Upper lobe of left lung (tissue), 6 donors: ENCODE data around the gene RNASET2. TPM values are rescaled to one million over a fixed set of nuclear protein-coding genes. Genes with fewer than 3 reads are reported as not detected.

Experiments
- ATAC-seq, 2 donors: fragments of 200-7000 bp; cut with Tn5 transposase; one replicate each; pipeline ENCODE4 v1.9.1; 2022; ENCODE audit warnings: mild to moderate bottlenecking in 2 of 2, moderate library complexity in 2 of 2; ENCODE audit not compliant: low FRiP score in 2 of 2
- DNase-seq, 2 donors: peaks; one replicate each; pipeline ENCODE4 v3.0.0-alpha.2; 2019 to 2020
- H3K27ac ChIP-seq, 4 donors: fragments of 200-600 bp; sonication (generic); one replicate each; pipeline ENCODE4 v1.5.1; 2016 to 2019
- H3K27me3 ChIP-seq, 4 donors: fragments of 200-600 bp; sonication (generic); one replicate each; pipeline ENCODE4 v1.5.1; 2017 to 2019
- H3K36me3 ChIP-seq, 4 donors: fragments of 200-600 bp; sonication (generic); one replicate each; pipeline ENCODE4 v1.5.1; 2016 to 2019
- H3K4me1 ChIP-seq, 4 donors: fragments of 200-600 bp; sonication (generic); one replicate each; pipeline ENCODE4 v1.5.1; 2018 to 2019
- H3K4me3 ChIP-seq, 4 donors: fragments of 200-600 bp; sonication (generic); one replicate each; pipeline ENCODE4 v1.5.1; 2017 to 2019; ENCODE audit warnings: mild to moderate bottlenecking in 2 of 4, moderate library complexity in 1 of 4
- H3K9me3 ChIP-seq, 4 donors: fragments of 200-600 bp; sonication (generic); one replicate each; pipeline ENCODE4 v1.5.1; 2018 to 2019
- EP300 ChIP-seq, 4 donors: sonication (generic); formaldehyde crosslinking; IDR thresholded peaks; one replicate each; pipeline ENCODE4 v1.5.1; 2017; ENCODE audit warnings: antibody characterized with exemption in 4 of 4, control low read depth in 2 of 4
- POLR2A ChIP-seq, 4 donors: fragments of 450-650 bp; IDR thresholded peaks; one replicate each; pipeline ENCODE4 v1.5.1; 2016 to 2017; ENCODE audit warnings: antibody characterized with exemption in 4 of 4, mild to moderate bottlenecking in 2 of 4
- POLR2AphosphoS5 ChIP-seq, 2 donors: sonication (generic); formaldehyde crosslinking; IDR thresholded peaks; one replicate each; pipeline ENCODE4 v1.5.1; 2017; ENCODE audit warnings: antibody characterized with exemption in 2 of 2
- WGBS, 2 donors: methylation state at CpG; one replicate each; pipeline ENCODE4 v1.1.5; 2017 to 2018; 5-methylcytosine and 5-hydroxymethylcytosine counted together
- total RNA-seq, 6 donors: library from RNA; depleted of rRNA in 4 of 6; stranded (reverse); fragments of >200 nt in 4 of 6; gene quantifications; one replicate each; pipeline versions ENCODE4 v1.1.0 to v1.2.1, GENCODE V29; 2016 to 2021
- TF ChIP-seq, protein P1 (sequence below), 6 experiments: fragments of 450-650 bp in 4 of 6; fragments of 200-600 bp in 2 of 6; sonication (generic) in 2 of 6; IDR thresholded peaks; one replicate each; pipeline ENCODE4 v1.5.1; 2016 to 2019; ENCODE audit warnings: antibody characterized with exemption in 6 of 6
- donor health status: DM: no; HTN: no; CAD: no; lungs with moderate emphysema.
- donor health status: DM: no; HTN: yes; CAD: no; lungs with severe emphysema.

RNASET2 gene
- total RNA-seq, 6 donors from 2014 or later = 66.4 to 131 (median 94.8) TPM

DNA sequence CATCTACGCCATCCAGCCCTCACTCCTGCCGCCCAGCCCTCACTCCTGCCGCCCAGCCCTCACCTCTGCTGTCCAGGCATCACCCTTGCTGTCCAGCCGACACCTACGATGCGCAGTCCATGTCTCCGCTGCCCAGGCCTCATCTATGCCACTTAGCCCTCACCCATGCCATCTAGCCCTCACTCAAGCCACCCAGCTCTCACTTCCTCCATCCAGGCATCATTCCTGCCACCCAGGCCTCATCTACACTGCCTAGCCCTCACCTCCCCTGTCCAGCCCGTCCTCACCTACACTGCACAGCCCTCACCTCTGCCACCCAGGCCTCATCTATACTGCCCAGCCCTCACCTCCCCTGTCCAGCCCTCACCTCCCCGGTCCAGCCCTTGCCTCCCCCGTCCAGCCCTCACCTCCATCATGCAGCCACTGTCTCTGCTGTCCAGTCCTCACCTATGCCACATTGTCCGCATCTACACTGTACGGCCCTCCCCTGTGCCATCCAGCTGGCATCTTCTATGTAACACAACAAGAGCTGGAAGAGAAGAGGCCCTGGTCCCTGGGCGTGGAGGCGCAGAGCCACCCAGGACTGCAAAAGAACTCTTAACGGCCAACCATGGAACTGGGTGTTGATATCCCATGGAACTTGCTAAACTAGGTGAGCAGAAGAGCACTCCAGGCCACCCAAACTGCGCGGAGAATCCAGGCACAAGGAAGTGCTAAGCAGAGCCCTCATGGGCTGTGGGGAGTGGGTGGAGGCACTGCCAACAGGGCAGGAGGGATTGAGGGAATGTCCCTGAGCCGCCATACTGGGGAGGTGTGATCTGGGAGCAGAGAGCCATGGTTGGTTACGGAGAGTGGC, 31.0 kb downstream of the RNASET2 start:
- TF ChIP-seq POLR2AphosphoS5 (IDR thresholded peaks at IDR 0.05) = no peak
- TF ChIP-seq, protein P1, sequence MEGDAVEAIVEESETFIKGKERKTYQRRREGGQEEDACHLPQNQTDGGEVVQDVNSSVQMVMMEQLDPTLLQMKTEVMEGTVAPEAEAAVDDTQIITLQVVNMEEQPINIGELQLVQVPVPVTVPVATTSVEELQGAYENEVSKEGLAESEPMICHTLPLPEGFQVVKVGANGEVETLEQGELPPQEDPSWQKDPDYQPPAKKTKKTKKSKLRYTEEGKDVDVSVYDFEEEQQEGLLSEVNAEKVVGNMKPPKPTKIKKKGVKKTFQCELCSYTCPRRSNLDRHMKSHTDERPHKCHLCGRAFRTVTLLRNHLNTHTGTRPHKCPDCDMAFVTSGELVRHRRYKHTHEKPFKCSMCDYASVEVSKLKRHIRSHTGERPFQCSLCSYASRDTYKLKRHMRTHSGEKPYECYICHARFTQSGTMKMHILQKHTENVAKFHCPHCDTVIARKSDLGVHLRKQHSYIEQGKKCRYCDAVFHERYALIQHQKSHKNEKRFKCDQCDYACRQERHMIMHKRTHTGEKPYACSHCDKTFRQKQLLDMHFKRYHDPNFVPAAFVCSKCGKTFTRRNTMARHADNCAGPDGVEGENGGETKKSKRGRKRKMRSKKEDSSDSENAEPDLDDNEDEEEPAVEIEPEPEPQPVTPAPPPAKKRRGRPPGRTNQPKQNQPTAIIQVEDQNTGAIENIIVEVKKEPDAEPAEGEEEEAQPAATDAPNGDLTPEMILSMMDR (IDR thresholded peaks at IDR 0.05) = no peak
- TF ChIP-seq POLR2A (IDR thresholded peaks at IDR 0.05) = no peak
- TF ChIP-seq EP300 (IDR thresholded peaks at IDR 0.05) = no peak
- peak in 1 of 2 donors; percentile 56 for ATAC-seq
- WGBS, 2 donors = 93 to 95% methylated on average over 19 of the region's 19 CpGs
- peak in 1 of 2 donors; percentile 41 for DNase-seq
- no peaks in the 10 kb centered on the region for H3K9me3 ChIP-seq
- no peak overlapping the region for H3K27ac ChIP-seq
- H3K27me3 ChIP-seq = no peaks in the 10 kb centered on the region
- H3K4me3 ChIP-seq = no peak overlapping the region
- peaks cover 0 to 8% (median 4%) of the 10 kb centered on the region in 4 donors for H3K4me1 ChIP-seq
- H3K36me3 ChIP-seq = peaks cover 0 to 13% (median 5%) of the 10 kb centered on the region in 4 donors

DNA sequence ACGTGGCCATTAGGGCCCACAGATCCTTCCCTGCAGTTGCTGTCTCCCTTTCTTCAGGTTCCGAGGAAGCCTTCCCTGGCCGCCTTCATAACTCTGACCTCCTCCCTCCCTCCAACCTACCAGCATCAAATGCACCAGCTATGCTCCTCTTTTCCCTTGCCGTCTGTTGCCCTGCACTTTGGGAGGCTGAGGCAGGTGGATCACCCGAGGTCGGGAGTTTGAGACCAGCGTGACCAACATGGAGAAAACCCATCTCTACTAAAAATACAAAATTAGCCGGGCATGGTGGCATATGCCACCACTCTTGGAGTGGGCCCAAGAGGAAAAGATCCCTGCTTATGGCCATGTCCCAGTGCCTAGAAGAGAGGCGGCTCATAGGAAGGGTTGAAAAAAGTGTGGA, 31.8 kb downstream of the RNASET2 start:
- Histone ChIP-seq H3K4me3 (no peak overlapping the region), H3K9me3 (no peaks in the 10 kb centered on the region), H3K27me3 (no peaks in the 10 kb centered on the region), H3K4me1 (peaks cover 0 to 4% (median 3%) of the 10 kb centered on the region in 4 donors), H3K36me3 (peaks cover 0 to 13% (median 5%) of the 10 kb centered on the region in 4 donors), H3K27ac (no peak overlapping the region)
- WGBS, 2 donors = 91 to 94% methylated on average over 9 of the region's 9 CpGs
- DNase-seq (no peak), ATAC-seq (no peak)
- TF ChIP-seq POLR2AphosphoS5 (IDR thresholded peaks at IDR 0.05) (no peak), EP300 (IDR thresholded peaks at IDR 0.05) (no peak), POLR2A (IDR thresholded peaks at IDR 0.05) (no peak)
- TF ChIP-seq, protein P1 (IDR thresholded peaks at IDR 0.05) = no peak

DNA sequence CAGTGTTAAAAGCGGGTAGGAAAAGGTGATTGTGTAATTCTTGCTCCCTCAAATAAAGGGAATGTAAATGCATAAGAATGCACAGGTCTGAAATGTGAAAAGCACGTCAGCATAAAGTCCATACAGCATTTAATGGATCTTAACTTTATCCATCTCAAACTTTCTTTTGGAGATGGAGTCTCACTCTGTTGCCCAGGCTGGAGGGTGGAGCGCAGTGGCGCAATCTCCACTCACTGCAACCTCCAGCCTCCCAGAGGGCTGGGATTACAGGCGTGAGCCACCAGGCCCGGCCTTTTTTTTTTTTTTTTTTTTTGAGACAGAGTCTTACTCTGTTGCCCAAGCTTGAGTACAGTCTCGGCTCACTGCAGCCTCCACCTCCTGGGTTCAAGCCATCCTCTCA, 33.4 kb downstream of the RNASET2 start:
- Histone ChIP-seq H3K4me3 (no peak overlapping the region), H3K27me3 (no peaks in the 10 kb centered on the region), H3K36me3 (peaks cover 0 to 1% (median 0%) of the 10 kb centered on the region in 4 donors), H3K9me3 (no peaks in the 10 kb centered on the region), H3K27ac (no peak overlapping the region), H3K4me1 (peaks cover 0 to 3% (median under 1%) of the 10 kb centered on the region in 4 donors)
- TF ChIP-seq, protein P1 (IDR thresholded peaks at IDR 0.05) = no peak
- TF ChIP-seq POLR2AphosphoS5 (IDR thresholded peaks at IDR 0.05) = no peak
- no peak for TF ChIP-seq EP300 (IDR thresholded peaks at IDR 0.05)
- TF ChIP-seq POLR2A (IDR thresholded peaks at IDR 0.05) = no peak
- DNase-seq (no peak), ATAC-seq (no peak)
- 89 to 95% methylated on average over 7 of the region's 7 CpGs for WGBS, 2 donors

DNA sequence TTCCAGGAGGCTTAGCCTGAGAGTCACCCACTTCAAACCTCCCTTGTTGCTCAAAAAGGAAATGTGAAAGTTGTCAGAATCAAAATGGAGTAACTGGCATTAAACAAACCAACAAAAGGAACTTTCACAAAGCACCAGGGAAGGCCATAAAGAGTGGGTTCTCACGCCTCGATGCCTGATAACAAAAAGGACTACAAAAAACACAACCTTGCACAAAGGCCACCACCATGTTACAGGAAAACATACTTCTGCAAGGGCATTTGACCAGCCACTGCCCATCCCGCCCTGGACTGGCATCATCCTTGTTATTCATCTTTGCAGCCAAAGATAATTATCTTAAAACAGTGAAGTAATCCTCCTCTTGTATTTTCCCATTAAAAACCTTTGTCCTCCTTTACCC, 34.8 kb downstream of the RNASET2 start:
- H3K27me3 ChIP-seq = no peaks in the 10 kb centered on the region
- H3K27ac ChIP-seq = no peak overlapping the region
- H3K9me3 ChIP-seq = peaks cover 0 to 3% (median 0%) of the 10 kb centered on the region in 4 donors
- H3K4me1 ChIP-seq = no peaks in the 10 kb centered on the region
- no peak for DNase-seq
- TF ChIP-seq POLR2AphosphoS5 (IDR thresholded peaks at IDR 0.05) = no peak
- TF ChIP-seq EP300 (IDR thresholded peaks at IDR 0.05) = no peak
- TF ChIP-seq, protein P1 (IDR thresholded peaks at IDR 0.05) = no peak
- no peak for TF ChIP-seq POLR2A (IDR thresholded peaks at IDR 0.05)
- H3K4me3 ChIP-seq = no peak overlapping the region
- H3K36me3 ChIP-seq = no peaks in the 10 kb centered on the region
- WGBS, 2 donors = 89 to 93% methylated on average over 3 of the region's 3 CpGs
- ATAC-seq = no peak
